HG03064 (cell line): Measurements from ENCODE around the gene PLCH2.

Experiments
- ATAC-seq: cut with Tn5 transposase; IDR thresholded peaks from one replicate; pipeline ENCODE4 v1.9.1; 2021; ENCODE audit warnings: low read depth; ENCODE audit not compliant: unreplicated experiment

The PLCH2 gene

DNA sequence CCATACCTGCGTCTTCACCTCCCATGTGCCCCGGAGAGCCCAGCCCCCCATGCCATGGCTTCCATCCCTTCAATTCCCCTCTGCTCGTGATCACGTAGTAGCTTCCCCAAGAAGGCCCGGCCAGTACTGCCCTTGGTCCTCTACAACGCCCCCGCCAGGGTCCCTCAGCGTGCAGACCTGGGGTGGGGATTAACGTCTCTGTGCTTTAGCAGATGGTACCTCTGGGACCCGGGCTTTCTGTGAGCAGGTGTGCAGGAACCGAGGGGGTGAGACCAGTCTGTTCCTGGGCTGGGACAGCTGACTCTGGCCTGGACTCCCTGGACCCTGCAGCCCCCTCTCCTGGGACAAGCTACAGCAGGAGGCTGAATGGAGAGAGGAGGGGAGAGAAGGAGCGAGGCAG is 1.2 kb downstream of the PLCH2 start:
- no peak for ATAC-seq

- ATAC-seq, result no peak
Measured at GRCh38 chr1:2477791-2478499, 1.9 kb downstream of the PLCH2 start.

GRCh38 chr1:2479186-2479585 is 3.1 kb downstream of the PLCH2 start:
- no peak for ATAC-seq

DNA sequence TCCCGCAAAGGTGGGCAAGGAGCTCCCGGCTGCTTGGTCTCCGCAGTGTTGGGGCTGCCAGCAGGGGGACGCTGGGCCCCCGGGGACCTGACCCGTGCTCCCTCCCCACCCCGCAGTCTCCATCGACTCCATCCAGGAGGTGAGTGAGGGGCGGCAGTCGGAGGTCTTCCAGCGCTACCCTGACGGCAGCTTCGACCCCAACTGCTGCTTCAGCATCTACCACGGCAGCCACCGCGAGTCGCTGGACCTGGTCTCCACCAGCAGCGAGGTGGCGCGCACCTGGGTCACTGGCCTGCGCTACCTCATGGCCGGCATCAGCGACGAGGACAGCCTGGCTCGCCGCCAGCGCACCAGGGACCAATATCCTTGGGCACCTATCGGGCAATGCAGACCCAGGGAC is 3.5 kb downstream of the PLCH2 start:
- no peak for ATAC-seq

GRCh38 chr1:2480236-2480985 is 4.3 kb downstream of the PLCH2 start:
- no peak for ATAC-seq

DNA sequence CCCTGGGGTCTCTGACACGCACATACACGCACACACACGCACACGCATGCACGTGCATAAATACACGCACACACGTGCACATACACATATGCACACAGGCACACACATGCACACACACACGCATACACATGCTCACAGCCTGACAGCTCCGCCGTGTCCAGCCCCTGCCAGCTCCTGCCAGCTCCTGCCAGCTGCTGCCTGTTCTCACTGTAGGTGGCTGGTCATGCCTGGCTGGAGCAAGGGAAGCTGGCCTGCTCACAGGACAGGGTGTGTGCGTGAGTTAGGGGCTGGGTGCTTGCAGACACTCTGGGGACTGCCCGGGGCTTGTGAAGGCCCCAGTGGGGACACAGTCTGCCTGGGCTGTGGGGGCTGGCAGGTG is 4.9 kb downstream of the PLCH2 start:
- ATAC-seq, result no peak

GRCh38 chr1:2481885-2482284 is 5.8 kb downstream of the PLCH2 start:
- no peak for ATAC-seq

- ATAC-seq, result no peak
Measured at GRCh38 chr1:2482588-2482987, 6.5 kb downstream of the PLCH2 start.

DNA sequence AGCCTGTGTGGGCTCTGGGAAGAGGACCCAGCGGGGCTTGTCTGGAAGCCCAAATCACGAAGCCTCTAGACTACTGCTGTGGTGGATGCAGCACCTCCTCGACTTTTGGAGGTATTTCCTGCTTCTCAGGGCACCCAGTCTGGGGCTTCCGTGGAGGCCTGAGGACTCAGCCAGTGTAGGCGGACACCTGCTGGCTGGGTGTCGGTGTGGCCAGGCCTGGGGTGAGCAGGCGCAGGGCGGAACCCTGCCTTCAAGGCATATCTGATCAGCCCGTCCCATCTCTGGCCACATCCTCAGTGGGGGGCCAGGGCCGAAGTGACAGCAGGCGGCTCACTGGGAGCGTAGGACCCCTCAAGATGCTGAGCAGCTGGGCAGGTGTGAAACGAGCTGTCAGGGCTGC is 6.9 kb downstream of the PLCH2 start:
- no peak for ATAC-seq

DNA sequence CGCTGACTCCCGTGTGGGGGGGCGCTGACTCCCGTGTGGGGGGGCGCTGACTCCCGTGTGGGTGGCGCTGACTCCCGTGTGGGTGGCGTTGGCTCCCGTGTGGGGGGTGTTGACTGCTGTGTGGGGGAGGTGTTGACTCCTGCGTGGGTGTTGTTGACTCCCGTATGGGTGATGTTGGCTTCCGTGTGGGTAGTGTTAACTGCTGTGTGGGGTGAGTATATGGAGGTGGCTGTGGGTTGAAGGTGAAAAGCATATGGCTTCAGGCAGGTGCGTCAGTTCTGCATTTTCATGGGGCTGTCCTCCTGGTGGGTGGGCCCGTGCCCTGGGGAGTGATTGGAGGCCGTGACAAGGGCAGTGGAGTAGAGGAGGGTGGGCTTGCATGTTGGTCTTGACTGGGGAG is 7.9 kb downstream of the PLCH2 start:
- ATAC-seq, result no peak

DNA sequence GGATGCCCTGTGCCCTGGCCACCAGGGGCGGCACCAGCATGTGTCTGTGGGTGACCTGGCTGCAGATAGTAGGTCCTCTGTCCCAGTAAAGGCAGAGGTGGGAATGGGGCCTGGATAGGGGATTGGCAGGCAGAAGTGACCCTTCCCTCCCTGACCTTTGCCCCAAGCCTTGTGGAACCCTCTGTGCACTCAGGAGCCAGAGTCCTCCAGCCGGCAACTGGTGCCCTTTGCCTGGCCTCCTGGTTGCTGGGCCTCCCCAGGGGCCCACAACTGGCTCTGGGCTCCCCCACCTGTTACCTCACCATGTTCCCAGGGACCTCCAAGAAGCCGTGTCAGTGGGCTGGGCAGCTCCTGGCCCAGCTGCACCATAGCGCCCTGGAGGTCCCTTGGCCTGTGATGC is 10.0 kb downstream of the PLCH2 start:
- no peak for ATAC-seq

GRCh38 chr1:2486558-2486957 is 10.5 kb downstream of the PLCH2 start:
- ATAC-seq, result no peak

- no peak for ATAC-seq
Measured at GRCh38 chr1:2488688-2489087, 12.6 kb downstream of the PLCH2 start.

- ATAC-seq, result no peak
Measured at GRCh38 chr1:2489615-2490014, 13.5 kb downstream of the PLCH2 start.

GRCh38 chr1:2492091-2492490 is 16.0 kb downstream of the PLCH2 start:
- ATAC-seq, result no peak

- ATAC-seq, result no peak
Measured at GRCh38 chr1:2493218-2493617, 17.1 kb downstream of the PLCH2 start.

- ATAC-seq, result no peak
Measured at GRCh38 chr1:2493691-2494322, 17.7 kb downstream of the PLCH2 start.

DNA sequence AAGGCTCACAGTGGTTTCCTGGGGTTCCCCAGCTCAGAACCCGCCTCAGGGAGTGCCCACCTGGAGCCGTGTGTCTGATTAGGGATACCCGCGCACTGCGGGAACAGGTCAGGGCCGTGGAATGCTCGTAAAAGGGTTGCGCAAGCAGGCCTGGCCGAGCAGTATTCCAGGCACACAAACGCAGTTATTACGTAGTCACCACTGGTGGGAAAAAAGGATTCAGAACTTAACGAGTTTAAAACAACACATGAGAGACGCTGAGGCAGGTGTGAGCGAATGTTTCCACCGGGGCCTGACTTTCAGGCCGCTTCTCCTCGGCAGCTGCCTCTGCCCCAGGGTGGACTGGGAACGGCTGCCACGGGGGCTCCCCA is 18.2 kb downstream of the PLCH2 start:
- ATAC-seq, result no peak

DNA sequence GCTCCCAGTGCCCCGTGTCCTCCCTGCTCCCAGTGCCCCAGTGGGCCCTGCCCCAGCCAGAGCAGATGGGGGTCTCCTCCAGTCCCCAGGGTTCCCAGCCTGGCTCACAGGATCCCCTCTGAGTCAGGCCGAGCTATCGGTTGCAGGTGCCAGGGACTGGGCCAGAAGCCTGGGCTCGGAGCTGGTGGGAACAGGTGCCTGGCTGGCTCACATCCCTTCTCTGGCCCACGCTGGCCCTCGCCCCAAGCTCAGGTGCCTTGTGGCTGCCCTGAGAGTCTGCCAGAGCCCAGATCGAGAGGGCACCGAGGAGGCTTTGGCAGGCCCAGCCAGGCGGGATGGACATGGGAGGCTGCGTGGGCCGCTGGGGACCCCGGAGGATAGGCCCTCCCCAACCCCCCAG is 18.9 kb downstream of the PLCH2 start:
- ATAC-seq, result no peak

GRCh38 chr1:2495546-2495945 is 19.5 kb downstream of the PLCH2 start:
- ATAC-seq, result no peak

GRCh38 chr1:2496087-2496622 is 20.1 kb downstream of the PLCH2 start:
- peak; percentile 58 for ATAC-seq

- ATAC-seq, result no peak
Measured at GRCh38 chr1:2496746-2497145, 20.7 kb downstream of the PLCH2 start.
